ENCODE measurements around the gene SPDL1. TPM values are rescaled to one million over a fixed set of nuclear protein-coding genes. Genes with fewer than 3 reads are reported as not detected.

The SPDL1 gene, protein sequence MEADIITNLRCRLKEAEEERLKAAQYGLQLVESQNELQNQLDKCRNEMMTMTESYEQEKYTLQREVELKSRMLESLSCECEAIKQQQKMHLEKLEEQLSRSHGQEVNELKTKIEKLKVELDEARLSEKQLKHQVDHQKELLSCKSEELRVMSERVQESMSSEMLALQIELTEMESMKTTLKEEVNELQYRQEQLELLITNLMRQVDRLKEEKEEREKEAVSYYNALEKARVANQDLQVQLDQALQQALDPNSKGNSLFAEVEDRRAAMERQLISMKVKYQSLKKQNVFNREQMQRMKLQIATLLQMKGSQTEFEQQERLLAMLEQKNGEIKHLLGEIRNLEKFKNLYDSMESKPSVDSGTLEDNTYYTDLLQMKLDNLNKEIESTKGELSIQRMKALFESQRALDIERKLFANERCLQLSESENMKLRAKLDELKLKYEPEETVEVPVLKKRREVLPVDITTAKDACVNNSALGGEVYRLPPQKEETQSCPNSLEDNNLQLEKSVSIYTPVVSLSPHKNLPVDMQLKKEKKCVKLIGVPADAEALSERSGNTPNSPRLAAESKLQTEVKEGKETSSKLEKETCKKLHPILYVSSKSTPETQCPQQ
- total RNA-seq (2014; rRNA removed; shearing (Covaris generic)) = 13.3 and 29.7 TPM in 2 replicates
- polyA plus RNA-seq (2015; cell fraction: cytosol; rRNA removed) = 9.7 and 10.9 TPM in 2 replicates
- polyA plus RNA-seq (2015; cell fraction: nucleus; rRNA removed) = 82.4 and 148 TPM in 2 replicates

- in situ Hi-C loops (cut with HindIII; ENCODE audit: low pct_unique_long_range_greater_than_20kb, low sequenced_read_pairs) = no loop called here
- peak; percentile 94 for DNase-seq (ENCODE audit: low read depth, low spot score)
Observed at GRCh38 chr5:169583424-169584220, at the start of gene SPDL1. SPDL1 (plus strand) TSS chr5:169583773; CDS start chr5:169588417, 4,644 bp downstream.

DNA sequence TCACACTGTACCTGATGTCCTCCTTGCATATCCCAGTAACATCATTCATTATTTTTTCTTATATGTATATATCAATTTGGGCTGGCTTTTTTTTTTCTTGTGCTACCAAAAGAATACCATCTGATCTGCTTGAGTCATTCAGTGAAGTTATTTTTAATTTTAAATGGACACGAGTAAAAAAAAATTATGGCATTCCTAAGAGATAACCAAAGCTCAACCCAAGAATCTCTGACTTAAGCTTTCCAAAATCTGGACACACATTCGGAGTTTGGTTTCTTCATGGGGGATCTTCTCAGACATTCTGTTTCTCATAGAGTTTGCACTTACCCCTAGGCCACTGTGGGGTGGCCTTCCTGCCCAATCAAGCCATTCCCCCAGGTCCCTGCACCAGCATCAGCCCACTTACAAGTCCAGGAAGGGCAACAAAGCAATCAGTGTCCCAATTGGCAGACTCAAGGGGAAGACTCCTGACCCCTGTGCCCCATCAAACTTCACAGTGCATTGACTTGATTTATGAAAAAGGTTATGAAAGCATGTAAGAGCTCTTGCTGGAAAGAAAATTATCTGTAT lies 49.2 kb upstream of the SPDL1 start:
- DNase-seq (ENCODE audit: low read depth, low spot score) = no peak
- in situ Hi-C loops (cut with HindIII; ENCODE audit: low pct_unique_long_range_greater_than_20kb, low sequenced_read_pairs) = no loop called here

DNA sequence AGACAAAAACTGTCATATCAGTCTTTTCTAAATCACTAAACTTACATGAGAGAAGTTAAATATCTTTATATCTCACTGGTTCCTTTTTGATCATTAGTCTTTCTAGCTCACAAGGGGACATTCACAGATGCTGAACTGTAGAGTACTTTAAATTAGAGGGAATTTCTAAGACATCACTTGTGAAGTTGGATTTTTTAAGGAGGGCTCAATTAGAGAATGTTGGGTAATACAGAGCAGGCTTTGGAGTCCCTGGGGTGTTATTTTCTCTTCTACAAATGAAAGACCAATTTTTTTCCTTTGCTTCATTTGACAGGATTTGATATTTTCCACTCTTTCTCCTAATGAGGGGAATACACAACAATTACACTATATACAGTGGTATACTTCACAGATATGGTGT lies 48.6 kb upstream of the SPDL1 start:
- in situ Hi-C loops (cut with HindIII; ENCODE audit: low pct_unique_long_range_greater_than_20kb, low sequenced_read_pairs) = no loop called here

GRCh38 chr5:169538944-169539343 lies 44.6 kb upstream of the SPDL1 start:
- in situ Hi-C loops (cut with HindIII; ENCODE audit: low pct_unique_long_range_greater_than_20kb, low sequenced_read_pairs) = no loop called here

More for the DNA sequence above, 48.6 kb upstream of the SPDL1 start:
- no peak for DNase-seq (ENCODE audit: low read depth, low spot score)

GRCh38 chr5:169542811-169543210 lies 40.8 kb upstream of the SPDL1 start:
- no peak for DNase-seq (ENCODE audit: low read depth, low spot score)
- in situ Hi-C loops (cut with HindIII; ENCODE audit: low pct_unique_long_range_greater_than_20kb, low sequenced_read_pairs) = no loop called here

More at GRCh38 chr5:169538944-169539343, 44.6 kb upstream of the SPDL1 start:
- no peak for DNase-seq (ENCODE audit: low read depth, low spot score)

- DNase-seq (ENCODE audit: low read depth, low spot score) = no peak
- in situ Hi-C loops (cut with HindIII; ENCODE audit: low pct_unique_long_range_greater_than_20kb, low sequenced_read_pairs) = no loop called here
Observed at GRCh38 chr5:169544264-169544950, 39.2 kb upstream of the SPDL1 start.

DNA sequence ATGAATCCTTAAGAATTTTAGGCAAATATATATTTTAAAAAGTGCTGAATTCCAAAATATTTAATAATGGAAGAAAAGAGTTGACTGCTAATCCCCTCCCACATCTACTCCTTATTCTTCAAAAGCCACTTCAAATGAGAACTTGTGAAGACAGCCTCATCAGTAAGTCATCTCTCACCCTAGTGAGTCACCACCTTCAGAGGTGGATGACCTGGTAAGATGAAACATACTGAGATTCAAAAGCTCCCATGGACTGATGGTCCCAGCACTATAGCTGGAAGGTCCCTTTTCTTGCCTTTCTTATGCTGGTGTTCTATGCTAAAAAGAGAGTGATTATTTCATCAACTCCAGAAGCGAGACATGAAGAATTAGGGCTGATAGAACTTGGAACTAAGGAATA lies 37.8 kb upstream of the SPDL1 start:
- in situ Hi-C loops (cut with HindIII; ENCODE audit: low pct_unique_long_range_greater_than_20kb, low sequenced_read_pairs) = no loop called here
- DNase-seq (ENCODE audit: low read depth, low spot score) = no peak

DNA sequence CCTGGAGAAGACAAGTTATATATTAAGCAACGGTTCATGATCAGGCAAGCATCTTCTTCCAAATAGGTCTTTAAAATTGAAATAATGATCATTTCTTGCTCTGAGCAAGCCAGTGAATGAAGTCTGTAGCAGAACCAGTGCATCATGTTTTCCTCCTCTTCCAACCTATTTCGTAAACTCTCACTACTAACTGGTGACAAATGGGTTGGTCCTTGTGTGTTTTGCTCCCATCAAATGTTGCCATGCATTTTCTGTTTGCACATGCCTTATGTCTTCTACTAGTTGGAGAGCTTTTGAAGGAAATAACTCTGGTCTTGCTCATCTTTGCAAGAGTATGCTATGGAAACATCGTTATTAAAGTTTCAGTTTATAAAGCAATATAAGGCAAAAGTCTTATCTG lies 37.2 kb upstream of the SPDL1 start:
- no peak for DNase-seq (ENCODE audit: low read depth, low spot score)
- in situ Hi-C loops (cut with HindIII; ENCODE audit: low pct_unique_long_range_greater_than_20kb, low sequenced_read_pairs) = no loop called here

- DNase-seq (ENCODE audit: low read depth, low spot score) = peak; percentile 5
- in situ Hi-C loops (cut with HindIII; ENCODE audit: low pct_unique_long_range_greater_than_20kb, low sequenced_read_pairs) = no loop called here
Observed at GRCh38 chr5:169547508-169547907, 36.1 kb upstream of the SPDL1 start.

DNA sequence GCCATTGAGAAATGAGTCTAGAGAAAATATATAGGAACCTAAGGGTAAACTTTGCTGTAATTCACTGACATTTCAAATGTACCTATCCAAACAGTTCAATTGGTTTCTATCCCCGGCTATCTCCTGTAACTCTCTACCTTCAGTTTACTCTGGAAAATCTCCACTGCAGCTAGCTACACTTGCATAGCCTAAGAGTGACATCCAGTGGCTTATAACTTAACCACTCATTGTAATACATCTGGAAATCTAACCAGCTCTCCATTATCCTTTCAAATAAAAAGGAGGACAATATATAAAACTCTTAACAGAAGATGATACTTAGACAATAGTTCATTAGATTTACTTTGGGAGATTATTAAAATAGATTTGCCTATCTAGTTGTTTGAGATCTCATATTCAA lies 35.3 kb upstream of the SPDL1 start:
- peak; percentile 34 for DNase-seq (ENCODE audit: low read depth, low spot score)
- in situ Hi-C loops (cut with HindIII; ENCODE audit: low pct_unique_long_range_greater_than_20kb, low sequenced_read_pairs) = no loop called here

DNA sequence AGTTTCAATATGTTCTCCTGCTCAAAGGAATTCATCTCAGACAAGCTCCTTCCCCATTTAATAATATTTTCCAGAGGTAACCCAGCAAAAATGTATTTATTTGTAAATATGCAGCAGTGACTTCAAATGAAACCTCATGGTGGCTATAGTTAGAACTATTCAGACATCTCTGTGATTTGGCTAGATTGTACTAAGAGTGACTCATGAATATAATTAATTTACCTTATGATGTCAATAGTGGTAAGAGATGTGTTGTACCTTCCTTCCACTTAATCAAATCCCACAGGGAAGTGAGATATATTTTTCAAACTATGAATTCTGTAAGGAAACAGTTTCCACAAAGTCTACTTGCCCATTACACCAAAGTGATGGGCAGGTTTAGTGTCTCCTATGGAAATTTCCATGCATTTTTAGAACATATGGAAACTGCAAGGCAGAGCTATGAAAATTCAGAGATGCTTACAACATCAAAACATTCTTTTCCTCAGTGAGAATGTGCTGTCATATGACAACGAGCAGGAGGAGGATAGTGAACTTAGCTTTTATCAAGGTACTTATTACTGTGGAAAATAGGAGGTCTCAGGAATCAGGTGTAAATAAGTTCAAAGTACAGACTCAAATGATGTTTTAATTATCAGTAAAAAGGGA lies 34.0 kb upstream of the SPDL1 start:
- DNase-seq (ENCODE audit: low read depth, low spot score) = no peak
- in situ Hi-C loops (cut with HindIII; ENCODE audit: low pct_unique_long_range_greater_than_20kb, low sequenced_read_pairs) = no loop called here

DNA sequence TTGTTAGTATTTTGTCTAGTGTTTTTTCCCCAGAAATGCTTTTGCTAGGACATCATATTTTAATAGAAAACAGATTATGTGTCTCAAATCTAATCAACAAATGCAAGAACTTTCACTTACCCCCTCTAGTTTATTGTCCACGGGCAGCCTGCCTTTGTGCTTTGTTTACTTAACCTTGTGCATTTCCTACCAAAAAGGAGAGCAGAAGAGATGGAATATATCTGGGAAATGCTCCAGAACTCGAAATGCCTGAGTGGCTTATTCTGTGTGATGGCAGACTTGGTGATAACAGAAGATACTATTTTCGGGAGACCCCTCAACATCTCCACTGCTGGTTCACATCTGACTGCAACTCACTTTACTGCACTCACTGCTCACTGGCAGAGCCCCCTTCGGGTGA lies 33.3 kb upstream of the SPDL1 start:
- no peak for DNase-seq (ENCODE audit: low read depth, low spot score)
- in situ Hi-C loops (cut with HindIII; ENCODE audit: low pct_unique_long_range_greater_than_20kb, low sequenced_read_pairs) = no loop called here

- in situ Hi-C loops (cut with HindIII; ENCODE audit: low pct_unique_long_range_greater_than_20kb, low sequenced_read_pairs) = no loop called here
- DNase-seq (ENCODE audit: low read depth, low spot score) = no peak
Observed at GRCh38 chr5:169551146-169551545, 32.4 kb upstream of the SPDL1 start.

DNA sequence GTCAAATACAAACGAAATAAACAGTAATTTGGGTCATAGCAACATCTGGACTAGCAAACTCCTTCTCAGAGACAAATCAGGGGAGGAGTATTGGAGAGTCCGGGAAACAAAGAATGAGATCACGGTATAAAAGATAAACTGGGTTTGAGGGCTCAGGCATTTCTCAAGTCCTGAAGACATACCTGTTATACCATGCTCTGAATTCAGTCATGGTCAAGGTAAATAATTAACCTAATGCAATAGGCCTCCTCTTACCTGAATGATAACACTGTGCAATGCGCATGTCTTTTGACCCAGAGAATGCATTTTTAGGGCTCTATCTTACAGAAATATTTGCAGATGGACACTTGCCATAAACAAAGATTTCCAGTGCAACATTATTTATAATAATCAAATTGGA lies 31.9 kb upstream of the SPDL1 start:
- in situ Hi-C loops (cut with HindIII; ENCODE audit: low pct_unique_long_range_greater_than_20kb, low sequenced_read_pairs) = no loop called here

GRCh38 chr5:169554251-169554650 lies 29.3 kb upstream of the SPDL1 start:
- no peak for DNase-seq (ENCODE audit: low read depth, low spot score)
- in situ Hi-C loops (cut with HindIII; ENCODE audit: low pct_unique_long_range_greater_than_20kb, low sequenced_read_pairs) = no loop called here

More for the DNA sequence above, 31.9 kb upstream of the SPDL1 start:
- DNase-seq (ENCODE audit: low read depth, low spot score) = no peak

- in situ Hi-C loops (cut with HindIII; ENCODE audit: low pct_unique_long_range_greater_than_20kb, low sequenced_read_pairs) = no loop called here
- DNase-seq (ENCODE audit: low read depth, low spot score) = no peak
Observed at GRCh38 chr5:169557838-169558237, 25.7 kb upstream of the SPDL1 start.

- in situ Hi-C loops (cut with HindIII; ENCODE audit: low pct_unique_long_range_greater_than_20kb, low sequenced_read_pairs) = no loop called here
- no peak for DNase-seq (ENCODE audit: low read depth, low spot score)
Observed at GRCh38 chr5:169561893-169562292, 21.7 kb upstream of the SPDL1 start.

All from SK-MEL-5 (cell line).